Measurements from ENCODE around the gene EFCAB8.

- TF ChIP-seq CTCF (IDR thresholded peaks at IDR 0.05; ENCODE audit: poor library complexity) (no peak), EZH2 (IDR thresholded peaks at IDR 0.05; ENCODE audit: borderline replicate concordance) (no peak)
Measured at GRCh38 chr20:32930181-32930580, 71.5 kb downstream of the EFCAB8 start.
